Measurements from ENCODE around the gene GALNT3.

GRCh38 chr2:165827921-165828276 is 33.9 kb upstream of the GALNT3 start:
- TF ChIP-seq ZFX (IDR thresholded peaks at IDR 0.05; ENCODE audit: borderline replicate concordance) (no peak), CTCF (IDR thresholded peaks at IDR 0.05) (no peak)

All from 22Rv1 (cell line).